ENCODE results near the gene ZNF827.

Gene ZNF827

DNA sequence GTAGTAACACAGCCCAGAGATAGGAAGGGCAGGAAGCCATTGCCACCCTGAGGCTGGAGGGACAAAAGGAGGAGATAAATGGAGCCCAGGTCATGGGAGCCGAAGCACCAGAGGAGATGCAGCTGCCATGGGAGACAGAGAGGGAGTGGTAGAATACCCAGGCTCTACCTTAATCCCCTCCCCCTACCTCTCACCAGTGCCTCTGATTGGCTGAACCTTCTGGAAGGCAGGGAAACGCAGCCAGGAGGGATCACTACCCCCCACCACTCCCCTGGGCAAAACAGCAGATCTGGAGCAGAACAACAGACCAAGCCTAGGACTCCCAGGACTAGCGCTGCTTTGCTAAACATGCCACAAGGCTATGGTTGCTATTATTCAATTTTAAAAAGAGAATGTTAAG is 114.2 kb downstream of the ZNF827 start:
- DNase-seq (ENCODE audit: low read depth) = no peak

DNA sequence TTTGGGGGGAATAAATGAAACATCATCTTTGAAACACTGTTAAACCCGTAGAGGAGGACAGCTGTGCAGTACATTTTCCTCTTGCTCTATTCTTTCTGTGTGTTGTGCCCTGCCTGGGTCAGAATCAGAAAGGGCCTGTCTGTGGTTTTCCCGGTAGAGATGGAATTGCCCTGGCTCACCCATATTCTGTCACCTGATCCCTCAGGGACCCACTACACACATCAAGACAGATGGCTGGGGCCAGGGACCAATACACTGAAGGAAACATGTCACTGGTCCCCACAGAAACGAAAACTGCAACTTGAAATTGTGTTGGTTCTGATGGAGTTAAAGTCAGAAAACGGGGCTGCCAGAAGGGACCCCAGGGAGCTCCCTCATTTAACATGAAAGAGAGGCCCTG is 114.9 kb downstream of the ZNF827 start:
- DNase-seq (ENCODE audit: low read depth) = no peak

DNA sequence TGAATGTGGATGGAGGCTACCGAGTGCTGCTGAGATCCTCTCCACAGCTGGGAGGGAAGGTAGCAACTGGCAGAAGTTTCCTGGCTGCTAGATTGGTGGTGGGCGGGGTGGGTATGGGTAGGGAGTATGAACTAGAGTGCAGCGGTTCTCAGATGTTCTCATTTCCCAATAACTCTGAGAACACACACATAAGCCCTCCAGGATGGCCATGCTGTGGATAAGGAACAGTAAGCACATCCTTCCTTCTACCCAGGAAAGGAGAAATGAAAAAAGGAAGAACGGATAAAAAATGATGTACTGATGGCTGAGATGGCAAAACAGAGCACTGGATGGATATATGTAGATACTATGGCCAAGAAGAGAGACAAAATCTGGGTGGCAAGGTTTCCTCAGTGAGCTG is 116.0 kb downstream of the ZNF827 start:
- DNase-seq (ENCODE audit: low read depth) = no peak

DNA sequence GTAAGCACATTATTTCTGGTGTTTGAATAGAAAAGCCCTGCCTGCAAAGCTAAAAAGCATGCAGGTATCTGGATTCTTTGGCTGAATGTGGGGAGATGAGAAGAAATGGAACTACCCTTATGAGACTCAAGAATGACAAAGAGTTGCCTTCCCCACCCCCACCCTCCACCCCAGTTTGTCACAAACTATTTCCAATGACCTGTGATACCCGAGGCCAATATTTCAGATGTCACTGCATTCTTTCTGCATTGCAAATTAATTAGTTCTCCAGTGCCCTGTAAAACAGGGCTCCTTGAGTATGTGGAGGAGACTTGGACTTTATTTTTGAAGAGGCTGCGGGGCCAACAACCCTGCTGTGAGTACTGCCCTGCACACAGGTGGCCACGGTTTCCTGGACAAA is 116.4 kb downstream of the ZNF827 start:
- DNase-seq (ENCODE audit: low read depth) = no peak

DNA sequence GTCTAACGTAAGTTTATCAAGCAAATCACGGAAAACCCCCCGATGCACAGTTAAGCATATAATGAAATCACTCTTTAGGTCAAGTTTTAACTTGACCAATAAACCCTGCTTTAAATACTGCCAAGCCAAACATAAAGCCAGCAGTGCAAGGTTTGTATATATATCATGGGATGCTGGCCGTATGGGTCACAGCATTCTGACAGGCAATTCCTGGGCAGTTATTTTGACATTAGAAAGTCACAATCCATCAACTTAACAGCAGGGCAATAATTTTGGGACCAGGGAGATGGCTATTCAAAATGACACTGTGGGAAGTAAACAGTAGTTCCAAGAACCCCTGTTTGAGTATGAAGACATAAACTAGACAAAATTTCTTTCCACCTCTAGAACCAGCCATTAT is 116.9 kb downstream of the ZNF827 start:
- no peak for DNase-seq (ENCODE audit: low read depth)

DNA sequence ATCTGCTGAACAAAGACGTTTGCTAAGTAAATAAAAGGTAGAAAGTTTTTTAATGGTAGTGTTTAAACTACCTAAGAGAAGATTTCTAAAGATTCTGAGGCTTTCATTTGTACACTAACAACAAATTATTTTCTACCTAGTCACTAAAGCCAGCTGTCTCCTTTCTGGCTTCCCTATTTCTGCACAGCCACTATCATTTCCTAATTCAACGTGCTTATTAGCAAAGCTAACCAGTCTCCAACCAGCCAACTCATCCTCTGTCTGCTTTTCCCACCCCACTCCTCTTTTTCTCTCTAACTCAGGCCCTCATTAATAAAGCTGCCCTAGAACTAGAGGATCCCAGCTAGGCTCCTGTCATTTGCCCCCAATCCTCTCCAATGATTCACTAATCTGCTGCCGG is 118.2 kb downstream of the ZNF827 start:
- DNase-seq (ENCODE audit: low read depth) = no peak

DNA sequence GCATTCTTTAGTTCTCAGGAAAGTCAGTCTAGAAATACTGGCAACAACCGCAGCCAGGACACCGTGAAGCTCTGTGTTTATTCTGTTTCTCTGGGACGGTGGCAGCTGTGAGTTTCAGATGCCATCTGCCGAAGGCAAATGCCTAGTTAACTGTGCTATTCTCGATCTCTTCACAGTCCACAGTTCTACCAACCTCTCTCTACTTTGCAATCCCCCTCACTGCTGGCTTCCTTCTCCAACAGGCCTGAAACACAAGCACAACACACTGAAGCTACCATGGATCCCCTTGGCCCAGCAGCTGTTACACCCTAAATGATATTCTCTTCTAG is 118.8 kb downstream of the ZNF827 start:
- no peak for DNase-seq (ENCODE audit: low read depth)

DNA sequence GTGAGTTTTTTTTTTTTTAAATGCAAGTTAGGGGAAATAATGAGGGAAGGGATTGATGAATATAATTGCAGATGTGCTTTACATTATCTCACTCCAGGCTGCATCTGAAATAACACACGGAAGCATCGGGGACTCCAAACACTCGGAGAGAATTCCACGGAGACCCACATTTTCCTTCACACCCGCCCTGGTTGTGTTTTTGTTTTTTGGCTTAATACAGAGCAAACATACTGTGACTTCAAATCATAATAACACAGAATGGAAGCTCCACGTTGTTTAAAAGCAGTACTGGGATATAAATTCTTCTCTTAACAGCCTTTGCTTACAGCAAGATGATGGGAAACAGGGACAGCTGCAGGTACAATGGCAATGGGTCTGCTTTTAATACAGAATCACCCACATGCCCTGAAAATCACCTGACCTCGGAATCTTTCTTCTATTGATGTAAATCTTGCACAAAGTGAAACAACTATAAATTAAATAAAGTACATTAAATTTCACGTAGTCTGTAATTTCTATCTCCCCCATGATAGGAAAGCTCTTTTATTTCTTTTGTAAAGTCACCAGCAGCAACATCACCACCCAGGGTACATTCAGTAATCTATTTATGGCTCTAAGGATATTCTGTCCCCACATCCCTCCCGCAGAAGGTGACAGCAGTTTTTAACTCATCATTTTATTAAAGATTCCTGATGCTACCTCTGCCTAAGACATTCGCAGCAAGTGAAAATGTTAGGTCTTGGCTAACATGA is 119.3 kb downstream of the ZNF827 start:
- DNase-seq (ENCODE audit: low read depth) = no peak

DNA sequence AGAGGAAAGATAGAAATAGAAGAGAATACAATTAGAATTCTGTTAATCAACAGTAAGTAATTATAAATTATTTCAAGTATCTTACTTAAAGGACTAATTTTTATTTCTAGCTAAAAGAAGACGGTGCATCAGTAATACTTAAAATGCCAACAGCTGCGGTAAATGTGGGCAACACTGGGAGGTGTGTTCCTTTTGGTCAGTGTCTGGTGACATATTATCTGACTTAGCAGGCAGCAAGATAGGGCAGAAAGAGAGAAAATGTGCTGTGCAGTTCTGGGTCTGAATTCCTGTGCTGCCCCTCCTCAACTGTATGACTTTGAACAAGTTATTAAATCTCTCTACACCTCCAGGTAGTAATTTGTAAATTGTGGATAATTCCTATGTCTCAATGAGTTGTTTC is 120.6 kb downstream of the ZNF827 start:
- no peak for DNase-seq (ENCODE audit: low read depth)

DNA sequence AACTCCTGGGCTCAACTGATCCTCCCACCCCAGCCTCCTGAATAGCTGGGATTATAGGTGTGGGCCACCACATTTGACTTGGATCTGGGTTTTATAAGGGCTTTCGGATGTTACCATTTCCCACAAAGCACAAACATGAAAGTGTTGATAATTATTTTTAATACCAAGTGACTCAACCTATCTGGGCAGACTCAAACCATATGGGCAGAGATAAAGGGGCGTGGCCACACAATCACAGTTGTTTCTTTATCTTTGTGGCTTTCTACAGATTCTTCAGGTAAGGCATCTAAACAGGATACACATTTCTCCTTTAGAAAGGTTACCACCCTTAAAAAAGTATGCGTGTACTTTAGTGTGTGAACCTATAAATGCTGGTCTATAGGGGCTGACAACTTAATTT is 122.5 kb downstream of the ZNF827 start:
- DNase-seq (ENCODE audit: low read depth) = no peak

DNA sequence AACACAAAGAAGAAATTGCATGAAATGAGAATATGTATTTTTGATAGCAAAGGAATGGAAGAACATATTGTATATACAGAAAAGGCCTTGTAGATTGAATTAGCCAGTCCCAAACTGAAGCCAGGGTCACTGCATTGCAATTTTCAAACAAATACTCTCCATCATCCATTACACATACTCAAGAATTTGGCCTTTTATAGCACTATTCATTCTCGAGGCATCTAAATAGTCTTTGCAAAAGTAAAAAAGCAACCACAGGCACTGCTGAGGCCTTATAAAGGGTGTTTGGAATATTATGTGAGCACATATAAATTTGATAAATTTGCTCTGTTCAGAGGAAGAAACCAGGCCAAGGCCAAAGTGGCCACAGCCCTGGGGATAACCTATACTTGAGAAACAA is 123.0 kb downstream of the ZNF827 start:
- DNase-seq (ENCODE audit: low read depth) = no peak

DNA sequence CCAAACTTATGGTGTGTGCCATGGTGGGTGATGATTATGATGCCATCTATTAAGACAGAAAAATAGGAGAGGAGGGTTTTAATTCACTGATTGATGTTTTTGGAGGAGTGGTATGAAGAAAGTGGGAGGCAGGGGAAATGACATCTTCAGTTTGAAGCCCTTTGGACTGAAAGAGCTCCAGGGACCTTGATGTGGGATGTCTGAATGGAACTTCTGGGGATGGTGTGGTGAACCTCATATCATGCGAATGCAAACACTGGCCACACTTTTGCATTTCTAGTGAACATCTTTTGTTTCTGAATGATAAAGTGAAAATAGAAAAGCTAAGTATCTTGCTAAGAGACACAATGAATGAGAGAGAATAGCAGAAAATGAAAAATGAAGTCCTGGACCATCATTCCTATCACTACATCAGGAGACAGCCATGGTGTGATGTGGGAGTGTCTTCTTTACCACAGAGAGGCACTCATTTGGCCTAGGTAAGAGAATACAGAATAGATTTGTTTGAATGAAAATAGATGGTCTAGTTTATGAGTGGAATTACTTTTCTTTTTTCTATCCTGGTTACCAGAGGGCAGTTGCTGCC is 123.5 kb downstream of the ZNF827 start:
- DNase-seq (ENCODE audit: low read depth) = no peak

DNA sequence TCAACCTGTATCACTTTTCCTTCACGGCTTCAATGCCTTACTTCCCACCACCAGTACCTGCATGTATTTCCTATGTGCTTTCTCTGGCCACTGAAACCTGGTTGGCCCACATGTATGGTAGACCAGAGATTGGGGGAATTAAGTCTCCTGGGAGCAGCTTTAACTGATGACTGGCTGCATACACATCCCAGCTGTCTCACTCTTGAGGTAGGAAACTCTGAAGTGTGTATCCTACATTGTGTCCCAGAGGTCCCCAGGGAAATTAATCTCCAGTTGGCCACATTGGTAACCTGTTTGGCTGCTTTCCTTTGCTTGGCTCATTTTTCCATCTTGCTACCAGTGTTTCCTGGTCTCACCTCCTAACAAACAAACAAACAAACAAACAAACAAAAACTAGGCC is 124.4 kb downstream of the ZNF827 start:
- no peak for DNase-seq (ENCODE audit: low read depth)

DNA sequence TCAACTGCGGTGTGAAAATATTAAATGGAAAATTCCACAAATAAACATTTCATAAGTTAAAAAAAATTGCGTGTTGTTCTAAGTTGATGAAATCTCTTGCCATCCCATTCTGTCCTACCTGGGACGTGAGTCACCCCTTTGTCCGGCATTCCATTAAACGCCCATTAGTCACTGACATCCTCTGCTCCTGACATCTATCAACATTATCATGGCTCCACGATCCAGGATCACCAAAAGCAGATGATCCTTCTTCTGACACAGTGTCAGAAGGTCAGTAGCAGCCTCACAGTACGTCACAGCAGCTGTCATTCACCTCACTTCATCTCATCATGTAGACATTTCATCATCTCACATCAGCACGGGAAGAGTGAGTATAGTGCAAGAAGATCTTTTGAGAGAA is 125.7 kb downstream of the ZNF827 start:
- DNase-seq (ENCODE audit: low read depth) = peak; percentile 41

DNA sequence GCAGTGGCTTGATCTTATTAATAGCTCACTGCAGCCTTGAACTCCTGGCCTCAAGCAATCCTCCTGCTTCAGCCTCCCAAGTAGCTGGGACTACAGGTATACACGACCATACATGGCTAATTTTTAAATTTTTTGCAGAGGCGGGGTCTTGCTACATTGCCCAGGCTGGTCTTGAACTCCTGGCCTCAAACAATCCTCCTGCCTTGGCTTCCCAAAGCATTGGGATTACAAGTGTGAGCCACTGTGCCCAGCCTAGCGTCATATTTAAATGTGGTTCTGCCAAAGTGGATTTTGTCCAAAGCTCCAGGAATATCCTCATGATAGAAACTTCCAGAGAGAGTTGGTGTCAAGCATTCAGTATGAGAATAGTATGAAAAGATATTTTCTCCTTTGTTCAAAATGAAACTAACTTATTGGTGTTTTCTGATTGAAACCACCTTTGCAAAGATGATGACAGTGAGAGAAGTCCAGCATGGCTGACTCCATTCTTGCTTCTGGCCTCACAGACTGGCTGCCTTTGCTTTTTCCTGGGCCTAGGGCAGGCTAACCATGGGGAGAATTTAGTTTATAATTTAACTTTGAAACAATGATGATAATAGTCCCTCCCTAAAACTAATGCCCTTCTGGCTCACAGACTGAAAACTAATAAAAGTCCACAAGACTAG is 129.6 kb downstream of the ZNF827 start:
- DNase-seq (ENCODE audit: low read depth) = no peak

DNA sequence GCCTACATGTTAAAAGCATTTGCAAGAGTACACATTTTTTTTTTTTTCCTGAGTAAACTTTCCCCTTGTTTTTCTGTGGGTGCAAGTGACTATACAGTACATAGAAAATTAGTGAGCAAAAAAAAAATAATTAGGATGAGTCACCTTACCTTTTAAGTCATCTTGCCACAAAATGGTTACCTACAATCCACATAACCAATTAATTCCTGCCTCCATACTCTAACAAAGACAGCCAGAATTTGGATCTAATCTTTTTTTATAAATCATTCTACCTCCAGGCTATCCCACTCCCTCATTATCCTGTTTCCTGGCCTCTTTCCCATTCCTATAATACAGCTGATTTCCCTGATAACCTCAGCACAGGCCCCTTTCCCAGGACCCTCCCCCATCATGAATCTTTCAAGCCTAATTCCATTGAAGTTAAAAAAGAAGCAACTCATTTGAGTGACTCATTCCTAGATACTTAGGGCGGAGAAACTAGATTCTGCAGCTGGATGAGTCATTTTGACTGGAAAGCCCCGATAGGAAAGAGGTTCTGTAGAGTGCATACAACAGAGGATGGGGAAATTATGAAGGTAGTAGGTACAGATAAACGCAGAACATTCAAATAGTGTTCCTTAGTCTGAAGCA is 130.5 kb downstream of the ZNF827 start:
- peak; percentile 91 for DNase-seq (ENCODE audit: low read depth)

DNA sequence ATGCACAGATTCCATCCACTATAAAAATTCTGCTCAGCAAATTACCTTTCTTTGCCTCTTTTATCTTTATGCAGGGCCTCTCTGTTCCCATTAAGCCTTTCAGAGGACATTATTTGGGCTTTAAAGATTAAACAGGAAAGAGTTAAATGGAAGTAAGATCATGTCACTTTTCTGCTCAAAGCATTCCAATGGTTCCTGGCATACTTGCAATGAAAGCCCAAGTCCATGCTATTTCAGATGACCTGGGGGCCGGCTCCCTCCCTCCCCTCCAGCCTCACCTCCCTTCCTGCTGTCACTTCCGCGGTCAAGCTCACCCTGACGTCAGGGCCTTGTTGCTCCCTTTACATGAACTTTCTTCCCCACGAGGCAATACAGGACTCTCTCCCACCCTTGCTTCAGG is 133.1 kb downstream of the ZNF827 start:
- peak; percentile 48 for DNase-seq (ENCODE audit: low read depth)

DNA sequence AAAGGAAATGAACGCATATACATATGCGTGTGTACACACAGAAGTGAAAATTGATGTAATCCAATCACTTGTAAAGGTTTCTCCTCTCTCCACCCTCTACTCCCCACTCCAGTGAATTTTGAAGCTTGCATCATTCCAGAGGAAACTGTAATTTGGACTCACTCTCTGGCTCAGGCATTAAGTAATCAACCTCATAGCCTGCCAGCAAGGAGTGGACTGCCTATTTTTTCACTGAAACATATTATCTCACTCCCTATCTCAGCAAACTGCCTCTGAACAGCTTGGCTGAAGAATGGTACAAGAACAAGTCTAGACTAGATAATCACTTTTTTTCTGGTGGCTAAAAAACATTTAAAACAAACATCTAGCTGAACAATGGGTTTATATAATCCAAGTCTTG is 134.5 kb downstream of the ZNF827 start:
- peak; percentile 85 for DNase-seq (ENCODE audit: low read depth)

DNA sequence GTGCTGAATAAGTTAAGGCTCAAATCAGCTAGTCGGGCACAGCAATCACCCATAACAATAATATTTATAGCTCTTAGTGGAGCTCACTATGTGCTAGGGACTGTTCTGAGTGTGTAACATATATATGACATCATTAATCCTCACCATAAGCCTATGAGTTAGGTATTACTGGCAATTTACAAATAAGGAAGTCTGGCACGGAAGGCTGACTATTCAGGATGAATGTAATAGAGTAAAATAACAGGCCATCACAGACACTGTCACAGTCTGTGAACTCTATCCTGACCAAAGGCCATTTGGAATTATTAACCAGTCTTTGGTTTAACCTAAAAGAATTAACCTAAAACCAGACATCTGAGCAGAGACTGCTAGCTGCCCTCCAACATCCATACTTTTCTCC is 139.4 kb downstream of the ZNF827 start:
- DNase-seq (ENCODE audit: low read depth) = no peak

DNA sequence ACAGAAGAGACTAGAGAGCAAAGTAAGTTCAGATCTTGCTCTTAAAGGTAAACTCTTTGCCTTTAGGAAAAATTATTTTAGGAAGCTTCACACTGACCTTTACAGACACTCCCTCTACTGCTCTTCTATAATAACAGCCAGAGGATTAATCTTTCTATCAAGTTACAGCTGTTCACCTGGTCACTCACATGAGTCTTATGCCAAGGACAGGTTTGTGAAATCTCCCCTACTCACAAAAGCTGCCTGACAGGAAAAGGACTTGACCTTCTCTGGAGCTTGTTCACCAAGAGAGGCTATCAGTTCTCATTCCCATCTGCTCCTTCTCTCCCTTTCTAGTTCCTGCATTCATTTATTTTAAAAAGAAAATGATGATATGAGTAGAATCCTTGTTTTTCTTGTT is 141.3 kb downstream of the ZNF827 start:
- DNase-seq (ENCODE audit: low read depth) = no peak

DNA sequence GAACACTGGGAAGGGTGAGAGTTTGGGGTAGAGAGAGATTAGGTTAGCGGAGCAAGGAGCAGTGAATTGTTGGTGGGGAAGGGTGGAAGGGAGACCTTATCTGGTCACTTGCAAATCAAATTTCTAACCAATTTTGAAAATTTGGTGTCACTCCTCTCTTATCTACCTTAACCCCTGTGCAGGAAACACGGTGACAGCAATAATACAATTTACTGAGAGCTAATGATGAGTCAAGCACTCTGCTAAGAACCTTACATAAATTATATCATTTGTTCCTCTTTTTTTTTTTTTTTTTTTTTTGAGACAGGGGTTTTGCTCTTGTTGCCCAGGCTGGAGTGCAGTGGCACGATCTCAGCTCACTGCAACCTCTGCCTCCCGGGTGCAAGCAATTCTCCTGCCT is 142.3 kb downstream of the ZNF827 start:
- no peak for DNase-seq (ENCODE audit: low read depth)

DNA sequence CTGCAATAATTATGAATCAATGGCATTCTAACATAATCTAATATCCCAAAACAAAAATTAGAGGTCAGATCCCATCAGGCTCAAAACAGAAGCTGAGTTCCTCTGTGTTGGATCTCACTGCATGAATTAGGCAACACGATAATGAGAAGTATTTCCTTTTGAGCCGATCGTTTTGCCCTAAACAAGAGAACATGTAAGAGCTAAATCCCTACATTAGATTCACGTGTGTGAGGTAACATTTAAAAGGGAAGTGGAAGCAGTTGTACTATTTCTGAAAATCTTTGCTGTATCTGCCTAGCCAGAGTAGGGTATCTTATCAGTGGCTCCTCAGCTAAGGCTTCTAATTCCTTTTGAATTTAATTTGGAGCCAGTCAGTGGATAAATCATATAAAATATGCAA is 143.1 kb downstream of the ZNF827 start:
- DNase-seq (ENCODE audit: low read depth) = no peak

DNA sequence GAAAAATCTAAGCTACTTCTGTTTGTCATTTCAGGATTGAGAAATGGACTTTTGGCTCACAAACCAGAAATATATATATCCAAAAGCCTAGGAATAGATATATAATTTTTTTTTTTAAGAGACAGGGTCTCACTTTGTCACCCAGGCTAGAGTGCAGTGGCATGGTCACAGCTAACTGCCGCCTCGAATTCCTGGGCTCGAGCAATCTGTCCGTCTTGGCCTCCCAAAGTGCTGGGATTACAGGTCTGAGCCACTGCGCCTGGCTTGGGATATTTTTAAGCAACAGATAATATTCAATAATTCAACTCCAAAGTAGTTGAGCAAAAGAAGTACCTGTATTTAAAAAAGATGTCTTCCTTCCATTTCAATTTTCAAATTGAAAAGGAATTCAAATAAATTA is 146.2 kb downstream of the ZNF827 start:
- no peak for DNase-seq (ENCODE audit: low read depth)
